ENCODE measurements around the gene RNF207.

RNF207 gene

GRCh38 chr1:6225651-6226050 lies 19.7 kb downstream of the RNF207 start:
- Histone ChIP-seq H3K27me3 (ENCODE audit: insufficient read depth, poor library complexity, severe bottlenecking) (no peaks in the 10 kb centered on the region), H3K27ac (replicated peaks) (no peak overlapping the region), H3K4me3 (replicated peaks; ENCODE audit: insufficient read depth, low read length) (no peak overlapping the region)
- TF ChIP-seq POLR2AphosphoS5 (IDR thresholded peaks at IDR 0.05; ENCODE audit: low read depth) (no peak), REST (IDR thresholded peaks at IDR 0.05; ENCODE audit: insufficient replicate concordance, low read depth) (no peak), SPI1 (IDR thresholded peaks at IDR 0.05; ENCODE audit: borderline replicate concordance, low read depth) (no peak), CTCF (IDR thresholded peaks at IDR 0.05; ENCODE audit: insufficient read depth, low read length) (no peak), GABPA (IDR thresholded peaks at IDR 0.05; ENCODE audit: low read depth) (no peak)
- DNase-seq (ENCODE audit: low read depth in 1 of 2, low spot score in 1 of 2) = no peak

GRCh38 chr1:6233376-6233775 lies 27.5 kb downstream of the RNF207 start:
- no peaks in the 10 kb centered on the region for H3K27me3 ChIP-seq (ENCODE audit: insufficient read depth, poor library complexity, severe bottlenecking)
- DNase-seq (ENCODE audit: low read depth in 1 of 2, low spot score in 1 of 2) = no peak
- no peak overlapping the region for H3K27ac ChIP-seq (replicated peaks)
- TF ChIP-seq GABPA (IDR thresholded peaks at IDR 0.05; ENCODE audit: low read depth) (no peak), SPI1 (IDR thresholded peaks at IDR 0.05; ENCODE audit: borderline replicate concordance, low read depth) (no peak), CTCF (IDR thresholded peaks at IDR 0.05; ENCODE audit: insufficient read depth, low read length) (no peak), POLR2AphosphoS5 (IDR thresholded peaks at IDR 0.05; ENCODE audit: low read depth) (no peak), REST (IDR thresholded peaks at IDR 0.05; ENCODE audit: insufficient replicate concordance, low read depth) (no peak)
- H3K4me3 ChIP-seq (replicated peaks; ENCODE audit: insufficient read depth, low read length) = no peak overlapping the region

- TF ChIP-seq CTCF (IDR thresholded peaks at IDR 0.05; ENCODE audit: insufficient read depth, low read length) = no peak
- TF ChIP-seq GABPA (IDR thresholded peaks at IDR 0.05; ENCODE audit: low read depth) = no peak
- no peak for TF ChIP-seq REST (IDR thresholded peaks at IDR 0.05; ENCODE audit: insufficient replicate concordance, low read depth)
- TF ChIP-seq POLR2AphosphoS5 (IDR thresholded peaks at IDR 0.05; ENCODE audit: low read depth) = no peak
- no peak for DNase-seq (ENCODE audit: low read depth in 1 of 2, low spot score in 1 of 2)
- peak overlapping the region; percentile 91 for H3K4me3 ChIP-seq (replicated peaks; ENCODE audit: insufficient read depth, low read length)
- H3K27me3 ChIP-seq (ENCODE audit: insufficient read depth, poor library complexity, severe bottlenecking) = peaks cover 3% of the 10 kb centered on the region
- peak overlapping the region; percentile 66 for H3K27ac ChIP-seq (replicated peaks)
These were observed 28.8 kb downstream of the RNF207 start for GRCh38 chr1:6234502-6235295.
